H1 (cell line): Measurements from ENCODE around the gene CACNA1D. TPM values are rescaled to one million over a fixed set of nuclear protein-coding genes. Genes with fewer than 3 reads are reported as not detected.

ENCODE experiments used
- CTCF ChIA-PET: fragments of 300-600 bp; sonication (Branson Sonifier 250); formaldehyde crosslinking; loops from one replicate; lab custom pipeline; 2021; ENCODE audit not compliant: partially characterized antibody; lab: Charles Lee
- POLR2A ChIA-PET: fragments of 300-600 bp; sonication (Branson Sonifier 250); formaldehyde crosslinking; loops from one replicate; lab custom pipeline; 2021; ENCODE audit warnings: inconsistent platforms; ENCODE audit not compliant: partially characterized antibody; lab: Charles Lee
- DNase-seq, 2 experiments: peaks; one replicate each; pipeline versions ENCODE4 v3.0.0 to v3.0.0-alpha.2; 2010 to 2022; ENCODE audit warnings: low spot score in 2 of 2, low read depth in 1 of 2, mixed read lengths in 1 of 2
- FAIRE-seq: peaks from 2 replicates; lab custom pipeline; 2011; peaks lifted over from hg19 to GRCh38; lab: Jason Lieb, UNC
- H2AFZ ChIP-seq: 2 replicates; pipeline ENCODE4 v1.8.1; 2012; ENCODE audit warnings: low read length, inconsistent platforms
- H2AK5ac ChIP-seq: 2 replicates; pipeline ENCODE4 v1.6.1; 2013; ENCODE audit warnings: low read depth, low read length
- H2BK120ac ChIP-seq: replicated peaks from 2 replicates; pipeline ENCODE3; 2013; ENCODE audit warnings: low read depth, low read length, inconsistent platforms
- H2BK12ac ChIP-seq: 2 replicates; pipeline ENCODE4 v1.6.1; 2013; ENCODE audit warnings: low read depth, low read length
- H2BK15ac ChIP-seq: 2 replicates; pipeline ENCODE4 v1.6.1; 2013; ENCODE audit warnings: low read length
- H2BK20ac ChIP-seq: 2 replicates; pipeline ENCODE4 v1.6.1; 2013; ENCODE audit warnings: low read length
- H2BK5ac ChIP-seq: 2 replicates; pipeline ENCODE4 v1.6.1; 2013; ENCODE audit warnings: low read depth, low read length
- H3K14ac ChIP-seq: 2 replicates; pipeline ENCODE4 v1.6.1; 2013; ENCODE audit warnings: inconsistent platforms; ENCODE audit not compliant: insufficient read length
- H3K18ac ChIP-seq: 2 replicates; pipeline ENCODE4 v1.6.1; 2013; ENCODE audit warnings: low read length; ENCODE audit errors: extremely low read depth
- H3K23ac ChIP-seq: 2 replicates; pipeline ENCODE4 v1.6.1; 2013; ENCODE audit warnings: inconsistent platforms; ENCODE audit not compliant: insufficient read length
- H3K23me2 ChIP-seq: 2 replicates; pipeline ENCODE4 v1.6.1; 2013; ENCODE audit warnings: low read depth, low read length
- H3K27ac ChIP-seq: 2 replicates; pipeline ENCODE4 v1.6.1; 2011; ENCODE audit warnings: low read depth, low read length, inconsistent platforms
- H3K27me3 ChIP-seq, 4 experiments: replicated peaks in 1 of 4; 1 replicate in 1 of 4; 2 replicates in 3 of 4; pipeline versions ENCODE4 v1.6.1 to v1.8.1; 2011 to 2013; ENCODE audit warnings: low read length in 3 of 4, mild to moderate bottlenecking in 3 of 4, inconsistent platforms in 2 of 4, mixed read lengths in 2 of 4, moderate library complexity in 1 of 4; ENCODE audit not compliant: control insufficient read depth in 3 of 4, insufficient read depth in 3 of 4; ENCODE audit errors: extremely low read depth in 1 of 4
- H3K36me3 ChIP-seq, 4 experiments: 2 replicates each; pipeline versions ENCODE4 v1.6.1 to v1.8.1; 2011 to 2013; ENCODE audit warnings: mild to moderate bottlenecking in 4 of 4, low read length in 3 of 4, moderate library complexity in 2 of 4, control low read depth in 1 of 4, inconsistent platforms in 1 of 4; ENCODE audit not compliant: insufficient read depth in 4 of 4, control insufficient read depth in 2 of 4
- H3K4ac ChIP-seq: replicated peaks from 2 replicates; pipeline ENCODE3; 2013; ENCODE audit warnings: low read length, low read depth, mixed read lengths, inconsistent platforms; ENCODE audit not compliant: insufficient read length
- H3K4me1 ChIP-seq, 4 experiments: replicated peaks in 1 of 4; 1 replicate in 1 of 4; 2 replicates in 3 of 4; pipeline versions ENCODE4 v1.6.1 to v1.8.1; 2011 to 2013; ENCODE audit warnings: low read length in 3 of 4, inconsistent platforms in 2 of 4, mixed read lengths in 1 of 4; ENCODE audit not compliant: insufficient read depth in 4 of 4, control insufficient read depth in 3 of 4
- H3K4me2 ChIP-seq, 2 experiments: 2 replicates each; pipeline versions ENCODE4 v1.6.1 to v1.8.1; 2011 to 2013; ENCODE audit warnings: low read depth in 2 of 2, low read length in 2 of 2, control low read depth in 1 of 2, inconsistent platforms in 1 of 2, mild to moderate bottlenecking in 1 of 2; ENCODE audit not compliant: insufficient read depth in 1 of 2
- H3K4me3 ChIP-seq, 4 experiments: fragments of 200-600, 300-600 bp in 1 of 4; sonication (generic), shearing (Covaris generic), sonication (Bioruptor Twin) in 1 of 4; 2 replicates each; pipeline versions ENCODE4 v1.5.1 to v1.8.1; 2011 to 2016; ENCODE audit warnings: low read length in 4 of 4, low read depth in 3 of 4, control low read depth in 2 of 4, inconsistent platforms in 2 of 4, mild to moderate bottlenecking in 2 of 4, mixed read lengths in 1 of 4, moderate library complexity in 1 of 4; ENCODE audit not compliant: insufficient read depth in 2 of 4; ENCODE audit errors: extremely low read depth in 1 of 4
- H3K56ac ChIP-seq: replicated peaks from 2 replicates; pipeline ENCODE3; 2013; ENCODE audit warnings: low read depth, mild to moderate bottlenecking, mixed read lengths, low read length, inconsistent platforms; ENCODE audit not compliant: insufficient read length
- H3K79me1 ChIP-seq: 2 replicates; pipeline ENCODE4 v1.6.1; 2013; ENCODE audit warnings: low read depth, low read length, control low read depth
- H3K79me2 ChIP-seq, 2 experiments: 2 replicates each; pipeline versions ENCODE4 v1.6.1 to v1.8.1; 2012 to 2013; ENCODE audit warnings: low read length in 2 of 2, mild to moderate bottlenecking in 2 of 2, inconsistent platforms in 1 of 2; ENCODE audit not compliant: insufficient read depth in 2 of 2, control insufficient read depth in 1 of 2
- H3K9ac ChIP-seq, 4 experiments: replicated peaks in 1 of 4; 1 replicate in 1 of 4; 2 replicates in 3 of 4; pipeline versions ENCODE4 v1.6.1 to v1.8.1; 2011 to 2013; ENCODE audit warnings: low read depth in 3 of 4, low read length in 3 of 4, control low read depth in 2 of 4, mild to moderate bottlenecking in 2 of 4, moderate library complexity in 2 of 4, inconsistent platforms in 1 of 4; ENCODE audit errors: extremely low read depth in 1 of 4
- H3K9me3 ChIP-seq, 2 experiments: 2 replicates each; pipeline versions ENCODE4 v1.6.1 to v1.8.1; 2012 to 2013; ENCODE audit warnings: mild to moderate bottlenecking in 2 of 2, moderate library complexity in 2 of 2, control low read depth in 1 of 2, inconsistent platforms in 1 of 2, low read depth in 1 of 2, low read length in 1 of 2, mixed read lengths in 1 of 2; ENCODE audit not compliant: insufficient read depth in 2 of 2
- H4K20me1 ChIP-seq, 2 experiments: replicated peaks in 1 of 2; 2 replicates each; pipeline versions ENCODE3 to v1.8.1; 2011 to 2013; ENCODE audit warnings: inconsistent platforms in 2 of 2, low read length in 2 of 2, mild to moderate bottlenecking in 1 of 2; ENCODE audit not compliant: insufficient read depth in 2 of 2, control insufficient read depth in 1 of 2
- H4K5ac ChIP-seq: 2 replicates; pipeline ENCODE4 v1.6.1; 2013; ENCODE audit warnings: low read length, low read depth, mixed read lengths, inconsistent platforms; ENCODE audit not compliant: insufficient read length
- H4K8ac ChIP-seq: 2 replicates; pipeline ENCODE4 v1.8.0; 2013; ENCODE audit warnings: mild to moderate bottlenecking, moderate library complexity, low read length, inconsistent platforms; ENCODE audit not compliant: insufficient read depth; ENCODE audit errors: extremely low read depth
- H4K91ac ChIP-seq: replicated peaks from 2 replicates; pipeline ENCODE3; 2013; ENCODE audit warnings: low read length, mixed read lengths, inconsistent platforms; ENCODE audit not compliant: insufficient read length
- CEBPB ChIP-seq: IDR thresholded peaks from 2 replicates; pipeline ENCODE4 v1.6.1; 2012; ENCODE audit warnings: low read depth, low read length
- KDM1A ChIP-seq: fragments of 200-600, 300-600 bp; sonication (generic); IDR thresholded peaks from 2 replicates; pipeline ENCODE4 v1.7.1; 2016; ENCODE audit warnings: mild to moderate bottlenecking, low read length, borderline replicate concordance
- KDM5A ChIP-seq: fragments of 200-600 bp; IDR thresholded peaks from 2 replicates; pipeline ENCODE4 v1.7.1; 2012; ENCODE audit warnings: mild to moderate bottlenecking, low read length, inconsistent platforms, mixed read lengths
- PHF8 ChIP-seq: fragments of 200-600 bp; sonication (generic); conservative IDR thresholded peaks from 2 replicates; pipeline ENCODE4 v1.7.1; 2012; ENCODE audit warnings: low read depth, mild to moderate bottlenecking, inconsistent platforms, low read length, moderate library complexity
- RAD21 ChIP-seq, 2 experiments: IDR thresholded peaks in 1 of 2; conservative IDR thresholded peaks in 1 of 2; 2 replicates each; pipeline ENCODE4 v1.6.1; 2011; ENCODE audit warnings: low read depth in 2 of 2, low read length in 2 of 2, improper control_type of control experiment in 1 of 2, inconsistent platforms in 1 of 2, mild to moderate bottlenecking in 1 of 2, moderate library complexity in 1 of 2
- RBBP5 ChIP-seq: IDR thresholded peaks from 2 replicates; pipeline ENCODE4 v1.7.1; 2012; ENCODE audit warnings: low read depth, mild to moderate bottlenecking, inconsistent platforms, low read length, moderate library complexity, borderline replicate concordance
- SP2 ChIP-seq: IDR thresholded peaks from 2 replicates; pipeline ENCODE4 v1.6.1; 2012; ENCODE audit warnings: mild to moderate bottlenecking, low read length, inconsistent platforms
- SUZ12 ChIP-seq: fragments of 200-600 bp; sonication (generic); IDR thresholded peaks from 2 replicates; pipeline ENCODE4 v1.6.1; 2012; ENCODE audit warnings: mild to moderate bottlenecking, inconsistent platforms, low read length, moderate library complexity, mixed read lengths
- TEAD4 ChIP-seq: IDR thresholded peaks from 2 replicates; pipeline ENCODE4 v1.6.1; 2012; ENCODE audit warnings: low read depth, low read length, inconsistent platforms, mixed read lengths
- WGBS, 2 experiments: shearing (Covaris generic) in 1 of 2; methylation state at CpG; one replicate each; pipeline versions ENCODE4 v1.1.6 to v1.1.7; 2013 to 2015; ENCODE audit warnings: low lambda C conversion rate in 2 of 2, mixed read lengths in 2 of 2, inconsistent platforms in 1 of 2, low coverage in 1 of 2, missing lambda C conversion rate in 1 of 2; ENCODE audit not compliant: insufficient replicate concordance in 2 of 2, insufficient coverage in 1 of 2, insufficient read length in 1 of 2; ENCODE audit errors: extremely low coverage in 1 of 2, missing lambda C conversion rate in 1 of 2; 5-methylcytosine and 5-hydroxymethylcytosine counted together
- polyA plus RNA-seq, 7 experiments: library from polyadenylated mRNA; depleted of rRNA in 3 of 7; stranded (reverse) in 5 of 7; unstranded in 2 of 7; fragments of >200 nt in 5 of 7; fragments of 200-250 nt in 2 of 7; gene quantifications; 1 replicate in 5 of 7; 2 replicates in 1 of 7; 4 replicates in 1 of 7; pipeline versions ENCODE4 v1.2.1 to v1.2.3, GENCODE V29; 2011 to 2013; ENCODE audit warnings: missing spikeins in 2 of 7, mixed read lengths in 2 of 7
- total RNA-seq: library from RNA; stranded (reverse); fragmentation: NEBNext Ultra II Directional; extraction: Animal tissue kit (Norgen Biotek cat#: 25700); gene quantifications from 2 replicates; pipeline ENCODE4 v1.2.1, GENCODE V29; 2021
- TF ChIP-seq, protein P1 (sequence below), 3 experiments: IDR thresholded peaks; 1 replicate in 2 of 3; 2 replicates in 1 of 3; pipeline versions ENCODE4 v1.5.1 to v1.6.1; 2011; ENCODE audit warnings: low read length in 3 of 3, mild to moderate bottlenecking in 3 of 3, inconsistent platforms in 2 of 3, low read depth in 1 of 3, moderate library complexity in 1 of 3; ENCODE audit not compliant: insufficient read depth in 1 of 3; ENCODE audit errors: control extremely low read depth in 1 of 3

CACNA1D gene
- total and polyA plus RNA-seq, 2 of the 8 experiments (the other 6 are each of a cell fraction or from before 2014, with no cell fraction given): 2.0 to 2.9 TPM

DNA sequence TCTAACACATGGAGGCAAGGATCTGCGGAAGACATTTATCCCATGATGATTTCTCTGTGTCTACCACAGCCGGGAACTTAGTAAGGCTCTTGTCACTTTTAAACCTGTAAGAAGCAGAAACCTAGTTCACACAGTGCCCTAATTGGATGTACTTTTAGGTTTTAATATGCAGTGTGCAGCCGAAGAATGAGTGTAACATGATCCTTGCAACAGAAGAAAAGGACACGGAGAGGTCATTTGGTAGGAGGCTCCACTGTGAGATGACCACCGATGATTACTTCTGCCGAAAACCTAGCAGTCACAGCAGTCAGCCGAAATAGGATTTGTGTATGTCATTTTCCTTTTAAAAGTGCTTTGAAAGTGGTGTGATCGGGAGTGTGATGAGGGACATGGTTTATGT, 6.8 kb downstream of the CACNA1D start:
- no peaks in the 10 kb centered on the region; the same call in 1 of the 2 replicates for H3K23me2 ChIP-seq
- H3K27ac ChIP-seq: no peak overlapping the region
- no peaks in the 10 kb centered on the region for H3K9me3 ChIP-seq
- no peaks in the 10 kb centered on the region for H3K36me3 ChIP-seq
- no peak overlapping the region for H4K5ac ChIP-seq
- no peak overlapping the region for H3K9ac ChIP-seq
- no peak overlapping the region for H4K91ac ChIP-seq
- POLR2A ChIA-PET: interaction anchor here (1.4 kb wide), 1 partner anchor 19 kb away, joined by 3 read pairs; no protein-coding TSS in a partner anchor
- H3K79me1 ChIP-seq: no peaks in the 10 kb centered on the region
- H3K56ac ChIP-seq: no peak overlapping the region
- no peak overlapping the region for H4K8ac ChIP-seq
- H2AFZ ChIP-seq: no peak overlapping the region
- CTCF ChIA-PET: interaction anchor here (2.2 kb wide), 1 partner anchor 14 kb away, joined by 4 read pairs; no protein-coding TSS in a partner anchor
- no peak overlapping the region for H2BK15ac ChIP-seq
- H3K4me1 ChIP-seq: peaks cover 0 to 2% (median under 1%) of the 10 kb centered on the region in 4 experiments; a peak in 2 of 7 replicates
- FAIRE-seq (no peak), DNase-seq (no peak)
- no peak overlapping the region for H3K18ac ChIP-seq
- no peak overlapping the region for H3K4me3 ChIP-seq
- no peak overlapping the region for H2BK20ac ChIP-seq
- H3K4me2 ChIP-seq: no peak overlapping the region
- H2BK5ac ChIP-seq: no peak overlapping the region
- no peak overlapping the region for H3K23ac ChIP-seq
- H3K4ac ChIP-seq: no peak overlapping the region
- no peak overlapping the region for H2BK12ac ChIP-seq
- H3K14ac ChIP-seq: no peak overlapping the region
- H3K27me3 ChIP-seq: peaks cover 2 to 13% (median 10%) of the 10 kb centered on the region in 4 experiments
- H4K20me1 ChIP-seq: peaks cover 0 to 2% of the 10 kb centered on the region in 2 experiments
- WGBS, 2 experiments: 80% methylated on average over 8 of the region's 8 CpGs; no CpG with 5 or more reads in 1 of the 2 experiments
- H2BK120ac ChIP-seq: no peak overlapping the region
- H2AK5ac ChIP-seq: no peak overlapping the region
- H3K79me2 ChIP-seq: no peaks in the 10 kb centered on the region
- TF ChIP-seq PHF8: no peak
- TF ChIP-seq RAD21 (IDR thresholded peaks at IDR 0.05 in 1 of 2, conservative IDR thresholded peaks at IDR 0.05 in 1 of 2; ENCODE audit: low read depth in 2 of 2, low read length in 2 of 2): no peak
- TF ChIP-seq RBBP5: no peak
- TF ChIP-seq SP2: no peak
- TF ChIP-seq SUZ12: no peak
- no peak for TF ChIP-seq CEBPB
- TF ChIP-seq KDM1A: no peak
- TF ChIP-seq TEAD4: no peak
- no peak for TF ChIP-seq KDM5A
- TF ChIP-seq, protein P1, sequence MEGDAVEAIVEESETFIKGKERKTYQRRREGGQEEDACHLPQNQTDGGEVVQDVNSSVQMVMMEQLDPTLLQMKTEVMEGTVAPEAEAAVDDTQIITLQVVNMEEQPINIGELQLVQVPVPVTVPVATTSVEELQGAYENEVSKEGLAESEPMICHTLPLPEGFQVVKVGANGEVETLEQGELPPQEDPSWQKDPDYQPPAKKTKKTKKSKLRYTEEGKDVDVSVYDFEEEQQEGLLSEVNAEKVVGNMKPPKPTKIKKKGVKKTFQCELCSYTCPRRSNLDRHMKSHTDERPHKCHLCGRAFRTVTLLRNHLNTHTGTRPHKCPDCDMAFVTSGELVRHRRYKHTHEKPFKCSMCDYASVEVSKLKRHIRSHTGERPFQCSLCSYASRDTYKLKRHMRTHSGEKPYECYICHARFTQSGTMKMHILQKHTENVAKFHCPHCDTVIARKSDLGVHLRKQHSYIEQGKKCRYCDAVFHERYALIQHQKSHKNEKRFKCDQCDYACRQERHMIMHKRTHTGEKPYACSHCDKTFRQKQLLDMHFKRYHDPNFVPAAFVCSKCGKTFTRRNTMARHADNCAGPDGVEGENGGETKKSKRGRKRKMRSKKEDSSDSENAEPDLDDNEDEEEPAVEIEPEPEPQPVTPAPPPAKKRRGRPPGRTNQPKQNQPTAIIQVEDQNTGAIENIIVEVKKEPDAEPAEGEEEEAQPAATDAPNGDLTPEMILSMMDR (IDR thresholded peaks at IDR 0.05; ENCODE audit: control extremely low read depth in 1 of 3, insufficient read depth in 1 of 3, low read depth in 1 of 3, low read length in 3 of 3): no peak
